Activated CD8-positive, alpha-beta memory T cell treated with anti-CD3 and anti-CD28 coated beads for 48 hours (primary cell): ENCODE results near the gene ZNF546.

Experiments
- DNase-seq, 3 experiments: peaks; one replicate each; pipeline ENCODE4 v3.0.0-alpha.2; 2020; ENCODE audit warnings: low read depth in 2 of 3, low spot score in 2 of 3

Gene ZNF546

GRCh38 chr19:40054632-40055031 is 57.8 kb downstream of the ZNF546 start:
- no peak for DNase-seq

GRCh38 chr19:40055049-40055448 is 58.2 kb downstream of the ZNF546 start:
- no peak for DNase-seq

GRCh38 chr19:40055832-40056504 is 59.1 kb downstream of the ZNF546 start, which contains the start of gene ZNF780B:
Gene ZNF780B, minus strand, starts transcription at chr19:40056231. Its CDS starts 5,899 bp downstream, at chr19:40050332.
- DNase-seq, result peak; percentile 42 to 55 (median 42)

- no peak for DNase-seq
Observed at GRCh38 chr19:40056505-40056904, 59.6 kb downstream of the ZNF546 start.

- DNase-seq, result no peak
Observed at GRCh38 chr19:40057166-40057565, 60.3 kb downstream of the ZNF546 start.

- no peak for DNase-seq
Observed at GRCh38 chr19:40059624-40060023, 62.8 kb downstream of the ZNF546 start.

- DNase-seq, result no peak
Observed at GRCh38 chr19:40070058-40070457, 73.2 kb downstream of the ZNF546 start.
